Liver (tissue), 9 donors: Measurements from ENCODE around the gene TBC1D22B. TPM values are rescaled to one million over a fixed set of nuclear protein-coding genes. Genes with fewer than 3 reads are reported as not detected.
"Not testable (repeated sequence)": the region's sequence is repeated elsewhere in the genome, so short reads cannot be mapped to it uniquely, and the experiment has no call there.

ENCODE experiments used
- DNase-seq: peaks from one replicate; pipeline ENCODE4 v3.0.0-alpha.2; 2017; ENCODE audit warnings: low spot score
- H3K27ac ChIP-seq, 2 donors: one replicate each; pipeline ENCODE4 v1.7.0; 2013; ENCODE audit warnings: inconsistent platforms in 2 of 2, low read length in 2 of 2, control low read depth in 1 of 2, low read depth in 1 of 2, mild to moderate bottlenecking in 1 of 2
- H3K27me3 ChIP-seq, 4 donors: one replicate each; pipeline versions ENCODE4 v1.6.1 to v1.7.0; 2013; ENCODE audit warnings: low read length in 3 of 4, inconsistent platforms in 1 of 4, mild to moderate bottlenecking in 1 of 4, moderate library complexity in 1 of 4; ENCODE audit not compliant: control insufficient read depth in 4 of 4, insufficient read depth in 4 of 4
- H3K36me3 ChIP-seq, 4 donors: one replicate each; pipeline versions ENCODE4 v1.6.1 to v1.7.0; 2013; ENCODE audit warnings: low read length in 3 of 4, mild to moderate bottlenecking in 3 of 4, low read depth in 1 of 4, moderate library complexity in 1 of 4; ENCODE audit not compliant: control insufficient read depth in 4 of 4, insufficient read depth in 3 of 4
- H3K4me1 ChIP-seq, 4 donors: one replicate each; pipeline versions ENCODE4 v1.6.1 to v1.7.0; 2013; ENCODE audit warnings: low read length in 3 of 4, mild to moderate bottlenecking in 3 of 4, moderate library complexity in 1 of 4; ENCODE audit not compliant: control insufficient read depth in 4 of 4, insufficient read depth in 4 of 4
- H3K4me3 ChIP-seq, 3 donors: one replicate each; pipeline versions ENCODE4 v1.6.1 to v1.7.0; 2013; ENCODE audit warnings: low read length in 3 of 3, control low read depth in 1 of 3, low read depth in 1 of 3, mild to moderate bottlenecking in 1 of 3
- H3K9ac ChIP-seq, 2 donors: one replicate each; pipeline ENCODE4 v1.7.0; 2013; ENCODE audit warnings: low read length in 2 of 2, mild to moderate bottlenecking in 2 of 2, moderate library complexity in 2 of 2, control low read depth in 1 of 2, low read depth in 1 of 2
- H3K9me3 ChIP-seq, 4 donors: one replicate each; pipeline versions ENCODE4 v1.6.1 to v1.7.0; 2013; ENCODE audit warnings: low read length in 3 of 4; ENCODE audit not compliant: control insufficient read depth in 4 of 4
- EGR1 ChIP-seq, 2 donors: IDR thresholded peaks; 2 replicates each; pipeline ENCODE4 v1.6.1; 2016 to 2018; ENCODE audit warnings: antibody characterized with exemption in 2 of 2, low read depth in 2 of 2
- FOXA1 ChIP-seq: IDR thresholded peaks from 2 replicates; pipeline ENCODE4 v1.6.1; 2016; ENCODE audit warnings: antibody characterized with exemption
- FOXA2 ChIP-seq: IDR thresholded peaks from 2 replicates; pipeline ENCODE4 v1.6.1; 2016; ENCODE audit warnings: antibody characterized with exemption
- GABPA ChIP-seq, 2 donors: IDR thresholded peaks in 1 of 2; conservative IDR thresholded peaks in 1 of 2; 2 replicates each; pipeline ENCODE4 v1.6.1; 2016; ENCODE audit warnings: antibody characterized with exemption in 2 of 2, mild to moderate bottlenecking in 1 of 2, moderate library complexity in 1 of 2
- HNF4A ChIP-seq, 2 donors: conservative IDR thresholded peaks; 2 replicates each; pipeline ENCODE4 v1.6.1; 2016; ENCODE audit warnings: antibody characterized with exemption in 2 of 2, mild to moderate bottlenecking in 2 of 2
- HNF4G ChIP-seq: IDR thresholded peaks from 2 replicates; pipeline ENCODE4 v1.6.1; 2016; ENCODE audit warnings: antibody characterized with exemption
- JUND ChIP-seq, 2 donors: IDR thresholded peaks; 2 replicates each; pipeline ENCODE4 v1.6.1; 2016; ENCODE audit warnings: antibody characterized with exemption in 2 of 2
- MAX ChIP-seq: IDR thresholded peaks from 2 replicates; pipeline ENCODE4 v1.6.1; 2016; ENCODE audit warnings: antibody characterized with exemption
- NR2F2 ChIP-seq: IDR thresholded peaks from 2 replicates; pipeline ENCODE4 v1.6.1; 2016; ENCODE audit warnings: antibody characterized with exemption
- RAD21 ChIP-seq, 2 donors: IDR thresholded peaks; 2 replicates each; pipeline ENCODE4 v1.6.1; 2016; ENCODE audit warnings: antibody characterized with exemption in 2 of 2, mild to moderate bottlenecking in 2 of 2
- REST ChIP-seq: IDR thresholded peaks from 2 replicates; pipeline ENCODE4 v1.6.1; 2016; ENCODE audit warnings: antibody characterized with exemption, mild to moderate bottlenecking
- SP1 ChIP-seq: IDR thresholded peaks from 2 replicates; pipeline ENCODE4 v1.6.1; 2018; ENCODE audit warnings: antibody characterized with exemption, mild to moderate bottlenecking
- TAF1 ChIP-seq: conservative IDR thresholded peaks from 2 replicates; pipeline ENCODE4 v1.6.1; 2016; ENCODE audit warnings: antibody characterized with exemption, mild to moderate bottlenecking
- YY1 ChIP-seq: IDR thresholded peaks from 2 replicates; pipeline ENCODE4 v1.6.1; 2016; ENCODE audit warnings: antibody characterized with exemption, mild to moderate bottlenecking
- WGBS: extraction: QIAGEN DNeasy Blood & Tissue Kit; methylation state at CpG from one replicate; pipeline ENCODE4 v1.1.7; 2013; 5-methylcytosine and 5-hydroxymethylcytosine counted together
- polyA plus RNA-seq, 2 donors: library from polyadenylated mRNA; stranded (reverse) in 1 of 2; unstranded in 1 of 2; fragments of 200-250 nt in 1 of 2; fragments of >200 nt in 1 of 2; fragmentation: Nextera tagmentation in 1 of 2; extraction: Ambion mirVana in 1 of 2; gene quantifications; one replicate each; pipeline versions ENCODE4 v1.2.1 to v1.2.3, GENCODE V29; 2013 to 2015
- total RNA-seq, 2 donors: library from RNA; depleted of rRNA; stranded (reverse); fragments of >200 nt; gene quantifications; one replicate each; pipeline ENCODE4 v1.2.3, GENCODE V29; 2014
- TF ChIP-seq, protein P1 (sequence below): fragments of 150-350 bp; IDR thresholded peaks from 2 replicates; pipeline ENCODE4 v1.5.1; 2017; ENCODE audit warnings: improper control_type of control experiment, low read depth, low read length; ENCODE audit not compliant: missing input control
- TF ChIP-seq, protein P2 (sequence below): IDR thresholded peaks from 2 replicates; pipeline ENCODE4 v1.6.1; 2016; ENCODE audit warnings: antibody characterized with exemption
- TF ChIP-seq, protein P3 (sequence below): IDR thresholded peaks from 2 replicates; pipeline ENCODE4 v1.6.1; 2016; ENCODE audit warnings: antibody characterized with exemption
- donor health status: healthy.
- donor health status: healthy.
- donor health status: healthy.
- donor health status: healthy.
- donor health status: healthy.

TBC1D22B gene
- total and polyA plus RNA-seq, 4 donors = 1.4 to 10.7 (median 1.9) TPM

- H3K27ac ChIP-seq = no peak overlapping the region
- no peak overlapping the region for H3K9ac ChIP-seq
- WGBS = 93% methylated on average over 1 of the region's 1 CpG
- DNase-seq = no peak
- peaks cover 0 to 8% (median 2%) of the 10 kb centered on the region in 4 donors for H3K4me1 ChIP-seq
- no peaks in the 10 kb centered on the region for H3K27me3 ChIP-seq
- TF ChIP-seq JUND (IDR thresholded peaks at IDR 0.05) (no peak), MAX (no peak), FOXA1 (no peak), HNF4G (no peak), GABPA (IDR thresholded peaks at IDR 0.05 in 1 of 2, conservative IDR thresholded peaks at IDR 0.05 in 1 of 2) (no peak), EGR1 (IDR thresholded peaks at IDR 0.05; ENCODE audit: low read depth in 2 of 2) (no peak), REST (no peak), RAD21 (IDR thresholded peaks at IDR 0.05) (no peak), HNF4A (conservative IDR thresholded peaks at IDR 0.05) (no peak), FOXA2 (no peak), TAF1 (no peak), YY1 (no peak), SP1 (no peak), NR2F2 (no peak)
- TF ChIP-seq, protein P1, sequence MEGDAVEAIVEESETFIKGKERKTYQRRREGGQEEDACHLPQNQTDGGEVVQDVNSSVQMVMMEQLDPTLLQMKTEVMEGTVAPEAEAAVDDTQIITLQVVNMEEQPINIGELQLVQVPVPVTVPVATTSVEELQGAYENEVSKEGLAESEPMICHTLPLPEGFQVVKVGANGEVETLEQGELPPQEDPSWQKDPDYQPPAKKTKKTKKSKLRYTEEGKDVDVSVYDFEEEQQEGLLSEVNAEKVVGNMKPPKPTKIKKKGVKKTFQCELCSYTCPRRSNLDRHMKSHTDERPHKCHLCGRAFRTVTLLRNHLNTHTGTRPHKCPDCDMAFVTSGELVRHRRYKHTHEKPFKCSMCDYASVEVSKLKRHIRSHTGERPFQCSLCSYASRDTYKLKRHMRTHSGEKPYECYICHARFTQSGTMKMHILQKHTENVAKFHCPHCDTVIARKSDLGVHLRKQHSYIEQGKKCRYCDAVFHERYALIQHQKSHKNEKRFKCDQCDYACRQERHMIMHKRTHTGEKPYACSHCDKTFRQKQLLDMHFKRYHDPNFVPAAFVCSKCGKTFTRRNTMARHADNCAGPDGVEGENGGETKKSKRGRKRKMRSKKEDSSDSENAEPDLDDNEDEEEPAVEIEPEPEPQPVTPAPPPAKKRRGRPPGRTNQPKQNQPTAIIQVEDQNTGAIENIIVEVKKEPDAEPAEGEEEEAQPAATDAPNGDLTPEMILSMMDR = no peak
- TF ChIP-seq, protein P2, sequence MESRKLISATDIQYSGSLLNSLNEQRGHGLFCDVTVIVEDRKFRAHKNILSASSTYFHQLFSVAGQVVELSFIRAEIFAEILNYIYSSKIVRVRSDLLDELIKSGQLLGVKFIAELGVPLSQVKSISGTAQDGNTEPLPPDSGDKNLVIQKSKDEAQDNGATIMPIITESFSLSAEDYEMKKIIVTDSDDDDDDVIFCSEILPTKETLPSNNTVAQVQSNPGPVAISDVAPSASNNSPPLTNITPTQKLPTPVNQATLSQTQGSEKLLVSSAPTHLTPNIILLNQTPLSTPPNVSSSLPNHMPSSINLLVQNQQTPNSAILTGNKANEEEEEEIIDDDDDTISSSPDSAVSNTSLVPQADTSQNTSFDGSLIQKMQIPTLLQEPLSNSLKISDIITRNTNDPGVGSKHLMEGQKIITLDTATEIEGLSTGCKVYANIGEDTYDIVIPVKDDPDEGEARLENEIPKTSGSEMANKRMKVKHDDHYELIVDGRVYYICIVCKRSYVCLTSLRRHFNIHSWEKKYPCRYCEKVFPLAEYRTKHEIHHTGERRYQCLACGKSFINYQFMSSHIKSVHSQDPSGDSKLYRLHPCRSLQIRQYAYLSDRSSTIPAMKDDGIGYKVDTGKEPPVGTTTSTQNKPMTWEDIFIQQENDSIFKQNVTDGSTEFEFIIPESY = no peak
- TF ChIP-seq, protein P3, sequence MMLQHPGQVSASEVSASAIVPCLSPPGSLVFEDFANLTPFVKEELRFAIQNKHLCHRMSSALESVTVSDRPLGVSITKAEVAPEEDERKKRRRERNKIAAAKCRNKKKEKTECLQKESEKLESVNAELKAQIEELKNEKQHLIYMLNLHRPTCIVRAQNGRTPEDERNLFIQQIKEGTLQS = no peak
- no peak overlapping the region for H3K4me3 ChIP-seq
- no peaks in the 10 kb centered on the region for H3K9me3 ChIP-seq
- H3K36me3 ChIP-seq = peaks cover 0 to 9% (median 4%) of the 10 kb centered on the region in 4 donors
Observed at GRCh38 chr6:37332894-37333293, 75.3 kb downstream of the TBC1D22B start.

- Histone ChIP-seq H3K4me1 (peaks cover 0 to 8% (median 2%) of the 10 kb centered on the region in 4 donors), H3K36me3 (peaks cover 0 to 9% (median 4%) of the 10 kb centered on the region in 4 donors)
- no peak for TF ChIP-seq HNF4A (conservative IDR thresholded peaks at IDR 0.05)
Observed at GRCh38 chr6:37334047-37334446, 76.5 kb downstream of the TBC1D22B start.

GRCh38 chr6:37338317-37338716 is 80.7 kb downstream of the TBC1D22B start:
- WGBS = over 99% methylated on average over 3 of the region's 3 CpGs
- H3K4me1 ChIP-seq = peaks cover 0 to 14% (median 6%) of the 10 kb centered on the region in 4 donors
- not testable (repeated sequence) for DNase-seq, H3K9ac ChIP-seq, H3K27me3 ChIP-seq, H3K27ac ChIP-seq, H3K4me3 ChIP-seq, H3K9me3 ChIP-seq, H3K36me3 ChIP-seq

More at GRCh38 chr6:37334047-37334446, 76.5 kb downstream of the TBC1D22B start:
- Histone ChIP-seq H3K9ac (no peak overlapping the region), H3K27ac (no peak overlapping the region), H3K27me3 (no peaks in the 10 kb centered on the region), H3K4me3 (no peak overlapping the region), H3K9me3 (no peaks in the 10 kb centered on the region)
- DNase-seq = no peak
